ENCODE data around the gene ICAM4.

GRCh38 chr19:10329555-10329954 is 42.8 kb downstream of the ICAM4 start:
- TF ChIP-seq CTCF (IDR thresholded peaks at IDR 0.05) (no peak), POLR2AphosphoS5 (IDR thresholded peaks at IDR 0.05) (no peak)
